ENCODE measurements around the gene ANKIB1. TPM values are rescaled to one million over a fixed set of nuclear protein-coding genes. Genes with fewer than 3 reads are reported as not detected.
"Not testable (repeated sequence)": the region's sequence is repeated elsewhere in the genome, so short reads cannot be mapped to it uniquely, and the experiment has no call there.

Gene ANKIB1
- total RNA-seq, 1 donor from 2014 or later = 77.7 TPM

GRCh38 chr7:92357260-92357659, 111.5 kb downstream of the ANKIB1 start:
- TF ChIP-seq CTCF (IDR thresholded peaks at IDR 0.05; ENCODE audit: partially characterized antibody, unreplicated experiment) = no peak

GRCh38 chr7:92359179-92359578, 113.4 kb downstream of the ANKIB1 start:
- not testable (repeated sequence) for H3K36me3 Mint-ChIP-seq (ENCODE audit: unreplicated experiment); H3K4me3 Mint-ChIP-seq (ENCODE audit: unreplicated experiment); H3K27me3 Mint-ChIP-seq (ENCODE audit: unreplicated experiment); H3K4me1 Mint-ChIP-seq (ENCODE audit: low read depth, unreplicated experiment); DNase-seq; H3K27ac Mint-ChIP-seq (ENCODE audit: unreplicated experiment); H3K9me3 Mint-ChIP-seq (ENCODE audit: unreplicated experiment)

More at GRCh38 chr7:92357260-92357659, 111.5 kb downstream of the ANKIB1 start:
- H3K27ac Mint-ChIP-seq (ENCODE audit: unreplicated experiment) = no peak overlapping the region
- H3K27me3 Mint-ChIP-seq (ENCODE audit: unreplicated experiment) = no peaks in the 10 kb centered on the region
- no peaks in the 10 kb centered on the region for H3K4me1 Mint-ChIP-seq (ENCODE audit: low read depth, unreplicated experiment)
- no peak overlapping the region for H3K4me3 Mint-ChIP-seq (ENCODE audit: unreplicated experiment)
- H3K9me3 Mint-ChIP-seq (ENCODE audit: unreplicated experiment) = no peaks in the 10 kb centered on the region
- DNase-seq = no peak
- no peaks in the 10 kb centered on the region for H3K36me3 Mint-ChIP-seq (ENCODE audit: unreplicated experiment)

- DNase-seq = no peak
- H3K9me3 Mint-ChIP-seq (ENCODE audit: unreplicated experiment) = no peaks in the 10 kb centered on the region
- H3K27ac Mint-ChIP-seq (ENCODE audit: unreplicated experiment) = no peak overlapping the region
- no peaks in the 10 kb centered on the region for H3K36me3 Mint-ChIP-seq (ENCODE audit: unreplicated experiment)
- no peaks in the 10 kb centered on the region for H3K4me1 Mint-ChIP-seq (ENCODE audit: low read depth, unreplicated experiment)
- peaks cover 1% of the 10 kb centered on the region for H3K27me3 Mint-ChIP-seq (ENCODE audit: unreplicated experiment)
- no peak overlapping the region for H3K4me3 Mint-ChIP-seq (ENCODE audit: unreplicated experiment)
- no peak for TF ChIP-seq CTCF (IDR thresholded peaks at IDR 0.05; ENCODE audit: partially characterized antibody, unreplicated experiment)
These were observed 114.0 kb downstream of the ANKIB1 start for GRCh38 chr7:92359801-92360200.

GRCh38 chr7:92360387-92360786, 114.6 kb downstream of the ANKIB1 start:
- H3K9me3 Mint-ChIP-seq (ENCODE audit: unreplicated experiment) = peaks cover under 1% of the 10 kb centered on the region
- no peak overlapping the region for H3K4me3 Mint-ChIP-seq (ENCODE audit: unreplicated experiment)
- peaks cover 1% of the 10 kb centered on the region for H3K27me3 Mint-ChIP-seq (ENCODE audit: unreplicated experiment)
- no peak for DNase-seq
- H3K36me3 Mint-ChIP-seq (ENCODE audit: unreplicated experiment) = no peaks in the 10 kb centered on the region
- TF ChIP-seq CTCF (IDR thresholded peaks at IDR 0.05; ENCODE audit: partially characterized antibody, unreplicated experiment) = no peak
- no peaks in the 10 kb centered on the region for H3K4me1 Mint-ChIP-seq (ENCODE audit: low read depth, unreplicated experiment)
- H3K27ac Mint-ChIP-seq (ENCODE audit: unreplicated experiment) = no peak overlapping the region

GRCh38 chr7:92362131-92362530, 116.4 kb downstream of the ANKIB1 start:
- H3K9me3 Mint-ChIP-seq (ENCODE audit: unreplicated experiment) = peaks cover 1% of the 10 kb centered on the region
- peaks cover 1% of the 10 kb centered on the region for H3K27me3 Mint-ChIP-seq (ENCODE audit: unreplicated experiment)
- no peak overlapping the region for H3K27ac Mint-ChIP-seq (ENCODE audit: unreplicated experiment)
- no peak for DNase-seq
- no peak overlapping the region for H3K4me3 Mint-ChIP-seq (ENCODE audit: unreplicated experiment)
- no peak for TF ChIP-seq CTCF (IDR thresholded peaks at IDR 0.05; ENCODE audit: partially characterized antibody, unreplicated experiment)
- H3K36me3 Mint-ChIP-seq (ENCODE audit: unreplicated experiment) = no peaks in the 10 kb centered on the region
- H3K4me1 Mint-ChIP-seq (ENCODE audit: low read depth, unreplicated experiment) = no peaks in the 10 kb centered on the region

- H3K4me3 Mint-ChIP-seq (ENCODE audit: unreplicated experiment) = no peak overlapping the region
- DNase-seq = no peak
These were observed 121.0 kb downstream of the ANKIB1 start for GRCh38 chr7:92366730-92367129.

More at GRCh38 chr7:92366730-92367129, 121.0 kb downstream of the ANKIB1 start:
- Mint-ChIP-seq H3K27me3 (ENCODE audit: unreplicated experiment) (peaks cover 1% of the 10 kb centered on the region), H3K9me3 (ENCODE audit: unreplicated experiment) (peaks cover 1% of the 10 kb centered on the region), H3K36me3 (ENCODE audit: unreplicated experiment) (no peaks in the 10 kb centered on the region), H3K27ac (ENCODE audit: unreplicated experiment) (no peak overlapping the region), H3K4me1 (ENCODE audit: low read depth, unreplicated experiment) (no peaks in the 10 kb centered on the region)
- TF ChIP-seq CTCF (IDR thresholded peaks at IDR 0.05; ENCODE audit: partially characterized antibody, unreplicated experiment) = no peak
